HepG2 (cell line): ENCODE results near the gene GPATCH8. TPM values are rescaled to one million over a fixed set of nuclear protein-coding genes. Genes with fewer than 3 reads are reported as not detected.
A peak's percentile ranks its signal among the peaks of the same experiment; 100 is the strongest.

Source experiments
- ATAC-seq: fragments of 200-7000 bp; cut with Tn5 transposase; 3 replicates; pipeline ENCODE4 v1.9.1; 2020; ENCODE audit warnings: mild to moderate bottlenecking, moderate library complexity
- BruUV-seq: library from RNA; stranded (reverse); fragments of 400-500 nt; replicated peaks from 2 replicates; lab custom pipeline; 2021; lab: Mats Ljungman, UMichigan
- CTCF ChIA-PET: fragments of 300-600 bp; formaldehyde crosslinking; extraction: SDS; loops from one replicate; lab custom pipeline; 2021; ENCODE audit warnings: low total read pairs, inconsistent platforms, low intra/inter-chr PET ratio; lab: Yijun Ruan, JAX
- POLR2A ChIA-PET: fragments of 350-600 bp; sonication (Branson Sonifier 250); formaldehyde crosslinking; loops from one replicate; lab custom pipeline; 2020; ENCODE audit warnings: antibody characterized with exemption, inconsistent platforms; lab: Yijun Ruan, JAX
- DNase-seq: peaks from one replicate; pipeline ENCODE4 v3.0.0-alpha.2; 2015; ENCODE audit warnings: low spot score
- FAIRE-seq: peaks from 3 replicates; lab custom pipeline; 2011; peaks lifted over from hg19 to GRCh38; lab: Jason Lieb, UNC
- H2AFZ ChIP-seq: one replicate; pipeline ENCODE4 v1.6.1; 2011; ENCODE audit warnings: low read length, inconsistent platforms
- H3K27ac ChIP-seq: fragments of 300-600 bp; 3 replicates; pipeline ENCODE4 v1.8.0; 2011; ENCODE audit warnings: mixed run types, mild to moderate bottlenecking, mixed read lengths, low read length, inconsistent platforms; ENCODE audit not compliant: insufficient read depth; ENCODE audit errors: extremely low read length
- H3K27me3 ChIP-seq, 2 experiments: fragments of 200-600 bp in 1 of 2; 2 replicates in 1 of 2; 3 replicates in 1 of 2; pipeline versions ENCODE4 v1.6.0 to v1.8.0; 2011; ENCODE audit warnings: low read length in 2 of 2, mild to moderate bottlenecking in 2 of 2, moderate library complexity in 2 of 2, inconsistent platforms in 1 of 2; ENCODE audit not compliant: insufficient read depth in 2 of 2, control insufficient read depth in 1 of 2
- H3K36me3 ChIP-seq, 2 experiments: fragments of 200-600 bp in 1 of 2; replicated peaks in 1 of 2; 2 replicates in 1 of 2; 3 replicates in 1 of 2; pipeline versions ENCODE4 v1.5.1 to v1.8.0; 2011; ENCODE audit warnings: low read length in 2 of 2, inconsistent platforms in 1 of 2; ENCODE audit not compliant: insufficient read depth in 2 of 2, control insufficient read depth in 1 of 2
- H3K4me1 ChIP-seq: 2 replicates; pipeline ENCODE4 v1.5.1; 2012; ENCODE audit warnings: low read length, inconsistent platforms; ENCODE audit not compliant: insufficient read depth
- H3K4me2 ChIP-seq: 2 replicates; pipeline ENCODE4 v1.6.0; 2011; ENCODE audit warnings: low read depth, low read length, inconsistent platforms
- H3K4me3 ChIP-seq, 3 experiments: fragments of 200-600 bp in 1 of 3; sonication (generic), shearing (Covaris generic) in 1 of 3; replicated peaks in 1 of 3; 2 replicates each; pipeline ENCODE4 v1.5.1; 2011 to 2016; ENCODE audit warnings: low read length in 3 of 3, inconsistent platforms in 2 of 3, low read depth in 2 of 3, mild to moderate bottlenecking in 2 of 3, control low read depth in 1 of 3, mixed read lengths in 1 of 3; ENCODE audit not compliant: insufficient read depth in 1 of 3
- H3K79me2 ChIP-seq: one replicate; pipeline ENCODE4 v1.6.1; 2011; ENCODE audit warnings: low read length, inconsistent platforms; ENCODE audit not compliant: insufficient read depth
- H3K9ac ChIP-seq: 2 replicates; pipeline ENCODE4 v1.6.0; 2011; ENCODE audit warnings: mild to moderate bottlenecking, low read depth, low read length, inconsistent platforms; ENCODE audit not compliant: insufficient read depth
- H3K9me3 ChIP-seq: 2 replicates; pipeline ENCODE4 v1.5.1; 2012; ENCODE audit warnings: mild to moderate bottlenecking, low read length
- H4K20me1 ChIP-seq: 2 replicates; pipeline ENCODE4 v1.6.0; 2011; ENCODE audit warnings: inconsistent platforms, mild to moderate bottlenecking, low read length, moderate library complexity; ENCODE audit not compliant: insufficient read depth
- HOXA5 ChIP-seq: sonication (generic); formaldehyde crosslinking; IDR thresholded peaks from 2 replicates; pipeline ENCODE4 v1.4.0; 2020; ENCODE audit warnings: missing genetic modification reagents
- JARID2 ChIP-seq: sonication (generic); formaldehyde crosslinking; IDR thresholded peaks from 2 replicates; pipeline ENCODE4 v1.8.1; 2023; ENCODE audit warnings: missing genetic modification reagents, inconsistent platforms; ENCODE audit not compliant: insufficient replicate concordance
- MLLT10 ChIP-seq: sonication (generic); formaldehyde crosslinking; IDR thresholded peaks from 2 replicates; pipeline ENCODE4 v1.4.0; 2020; ENCODE audit warnings: missing genetic modification reagents
- NFE2L1 ChIP-seq: sonication (generic); formaldehyde crosslinking; IDR thresholded peaks from 2 replicates; pipeline ENCODE4 v1.4.0; 2020; ENCODE audit warnings: missing genetic modification reagents, mild to moderate bottlenecking, borderline replicate concordance
- NFKBIZ ChIP-seq: IDR thresholded peaks from 2 replicates; pipeline ENCODE4 v1.6.1; 2018; ENCODE audit warnings: missing genetic modification reagents, missing compliant biosample characterization
- NR2F6 ChIP-seq, 2 experiments: IDR thresholded peaks; 2 replicates each; pipeline ENCODE4 v1.6.1; 2016; ENCODE audit warnings: antibody characterized with exemption in 1 of 2, mild to moderate bottlenecking in 1 of 2
- RFXANK ChIP-seq: IDR thresholded peaks from 2 replicates; pipeline ENCODE4 v1.6.1; 2016
- SMARCC2 ChIP-seq: fragments of 450-650 bp; IDR thresholded peaks from 2 replicates; pipeline ENCODE4 v1.6.1; 2017; ENCODE audit warnings: antibody characterized with exemption, mild to moderate bottlenecking
- SRSF1 ChIP-seq: fragments of 200-400 bp; formaldehyde crosslinking; optimal IDR thresholded peaks from 2 replicates; pipeline ENCODE3; 2017; ENCODE audit warnings: mild to moderate bottlenecking, low read depth, low read length, moderate library complexity
- ZNF180 ChIP-seq: sonication (generic); formaldehyde crosslinking; IDR thresholded peaks from 2 replicates; pipeline ENCODE4 v1.4.0; 2020; ENCODE audit warnings: low read depth, missing genetic modification reagents, borderline replicate concordance
- ZNF766 ChIP-seq: sonication (generic); formaldehyde crosslinking; IDR thresholded peaks from 2 replicates; pipeline ENCODE4 v1.5.0; 2020; ENCODE audit warnings: missing genetic modification reagents, borderline replicate concordance
- ZNF792 ChIP-seq: IDR thresholded peaks from 2 replicates; pipeline ENCODE4 v1.6.1; 2016
- ZSCAN31 ChIP-seq: sonication (generic); formaldehyde crosslinking; IDR thresholded peaks from 2 replicates; pipeline ENCODE4 v1.5.0; 2020; ENCODE audit warnings: low read depth, mild to moderate bottlenecking, missing genetic modification reagents
- WGBS: methylation state at CpG from one replicate; pipeline ENCODE4 v1.1.6; 2017; ENCODE audit warnings: low lambda C conversion rate; 5-methylcytosine and 5-hydroxymethylcytosine counted together
- in situ Hi-C: cut with HindIII; loops from 2 replicates; pipeline ENCODE4 v1.10.0; 2017; ENCODE audit warnings: low pct_unique_long_range_greater_than_20kb; ENCODE audit not compliant: extremely low pct_ligation_motif_present
- intact Hi-C: fragments of 100-400 bp; cut with micrococcal nuclease; formaldehyde crosslinking; loops from one replicate; pipeline ENCODE4 v1.10.0; 2022; ENCODE audit not compliant: unreplicated experiment
- polyA plus RNA-seq, 8 experiments: library from polyadenylated mRNA; depleted of rRNA in 3 of 8; stranded (reverse) in 7 of 8; unstranded in 1 of 8; fragments of >200 nt; fragmentation: Illumina TruSeq in 4 of 8; extraction: Trizol in 4 of 8; gene quantifications; 2 replicates each; pipeline versions ENCODE4 v1.2.1 to v1.2.3, GENCODE V29; 2011 to 2016; ENCODE audit warnings: low read depth in 4 of 8, missing spikeins in 1 of 8, mixed read lengths in 1 of 8; ENCODE audit not compliant: insufficient read depth in 1 of 8
- total RNA-seq, 5 experiments: library from RNA; depleted of rRNA; stranded (reverse); fragments of >200 nt; fragmentation: Illumina TruSeq; extraction: Trizol; gene quantifications; 2 replicates each; pipeline ENCODE4 v1.2.3, GENCODE V29; 2016; ENCODE audit warnings: low read depth in 1 of 5
- TF ChIP-seq, protein P1 (sequence below): IDR thresholded peaks from 2 replicates; pipeline ENCODE4 v1.4.0; 2020; ENCODE audit warnings: mild to moderate bottlenecking, missing genetic modification reagents
- TF ChIP-seq, protein P2 (sequence below): sonication (generic); IDR thresholded peaks from 2 replicates; pipeline ENCODE4 v1.6.1; 2016; ENCODE audit warnings: low read depth, borderline replicate concordance
- TF ChIP-seq, protein P3 (sequence below): sonication (generic); formaldehyde crosslinking; IDR thresholded peaks from 2 replicates; pipeline ENCODE4 v1.4.0; 2020; ENCODE audit warnings: missing genetic modification reagents, mild to moderate bottlenecking, borderline replicate concordance

The GPATCH8 gene
- total and polyA plus RNA-seq, 2 of the 13 experiments (the other 11 are each of a cell fraction or from before 2014, with no cell fraction given): 20.7 to 21.5 TPM

DNA sequence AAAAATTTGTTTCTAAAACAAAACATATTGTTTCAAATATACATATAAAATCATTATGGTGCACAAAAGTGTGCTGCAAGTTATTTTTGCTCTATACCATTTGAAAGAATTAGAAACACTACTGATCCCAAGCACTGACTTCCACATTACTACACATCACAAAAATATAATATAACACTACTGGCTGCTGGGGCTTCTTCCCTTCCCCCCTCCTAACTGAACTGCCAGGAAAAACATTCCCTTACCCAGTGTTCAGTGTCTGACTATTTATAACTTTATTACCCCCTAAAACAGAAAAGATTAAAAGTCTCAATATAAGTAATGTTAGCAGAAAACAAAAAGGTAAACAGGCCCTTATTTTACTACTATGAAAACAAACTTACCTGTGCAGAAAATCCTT, 36.9 kb downstream of the GPATCH8 start (continued):
- TF ChIP-seq, protein P1, sequence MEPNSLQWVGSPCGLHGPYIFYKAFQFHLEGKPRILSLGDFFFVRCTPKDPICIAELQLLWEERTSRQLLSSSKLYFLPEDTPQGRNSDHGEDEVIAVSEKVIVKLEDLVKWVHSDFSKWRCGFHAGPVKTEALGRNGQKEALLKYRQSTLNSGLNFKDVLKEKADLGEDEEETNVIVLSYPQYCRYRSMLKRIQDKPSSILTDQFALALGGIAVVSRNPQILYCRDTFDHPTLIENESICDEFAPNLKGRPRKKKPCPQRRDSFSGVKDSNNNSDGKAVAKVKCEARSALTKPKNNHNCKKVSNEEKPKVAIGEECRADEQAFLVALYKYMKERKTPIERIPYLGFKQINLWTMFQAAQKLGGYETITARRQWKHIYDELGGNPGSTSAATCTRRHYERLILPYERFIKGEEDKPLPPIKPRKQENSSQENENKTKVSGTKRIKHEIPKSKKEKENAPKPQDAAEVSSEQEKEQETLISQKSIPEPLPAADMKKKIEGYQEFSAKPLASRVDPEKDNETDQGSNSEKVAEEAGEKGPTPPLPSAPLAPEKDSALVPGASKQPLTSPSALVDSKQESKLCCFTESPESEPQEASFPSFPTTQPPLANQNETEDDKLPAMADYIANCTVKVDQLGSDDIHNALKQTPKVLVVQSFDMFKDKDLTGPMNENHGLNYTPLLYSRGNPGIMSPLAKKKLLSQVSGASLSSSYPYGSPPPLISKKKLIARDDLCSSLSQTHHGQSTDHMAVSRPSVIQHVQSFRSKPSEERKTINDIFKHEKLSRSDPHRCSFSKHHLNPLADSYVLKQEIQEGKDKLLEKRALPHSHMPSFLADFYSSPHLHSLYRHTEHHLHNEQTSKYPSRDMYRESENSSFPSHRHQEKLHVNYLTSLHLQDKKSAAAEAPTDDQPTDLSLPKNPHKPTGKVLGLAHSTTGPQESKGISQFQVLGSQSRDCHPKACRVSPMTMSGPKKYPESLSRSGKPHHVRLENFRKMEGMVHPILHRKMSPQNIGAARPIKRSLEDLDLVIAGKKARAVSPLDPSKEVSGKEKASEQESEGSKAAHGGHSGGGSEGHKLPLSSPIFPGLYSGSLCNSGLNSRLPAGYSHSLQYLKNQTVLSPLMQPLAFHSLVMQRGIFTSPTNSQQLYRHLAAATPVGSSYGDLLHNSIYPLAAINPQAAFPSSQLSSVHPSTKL (CRISPR knock-in tag): no peak
- TF ChIP-seq RFXANK (no peak), NFKBIZ (no peak), JARID2 (CRISPR knock-in tag) (no peak), ZNF766 (CRISPR knock-in tag) (no peak), ZNF792 (CRISPR knock-in tag) (no peak), SMARCC2 (no peak), NFE2L1 (CRISPR knock-in tag) (no peak), HOXA5 (CRISPR knock-in tag) (no peak)
- TF ChIP-seq, protein P2, sequence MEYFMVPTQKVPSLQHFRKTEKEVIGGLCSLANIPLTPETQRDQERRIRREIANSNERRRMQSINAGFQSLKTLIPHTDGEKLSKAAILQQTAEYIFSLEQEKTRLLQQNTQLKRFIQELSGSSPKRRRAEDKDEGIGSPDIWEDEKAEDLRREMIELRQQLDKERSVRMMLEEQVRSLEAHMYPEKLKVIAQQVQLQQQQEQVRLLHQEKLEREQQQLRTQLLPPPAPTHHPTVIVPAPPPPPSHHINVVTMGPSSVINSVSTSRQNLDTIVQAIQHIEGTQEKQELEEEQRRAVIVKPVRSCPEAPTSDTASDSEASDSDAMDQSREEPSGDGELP: no peak

- CTCF ChIA-PET: no interaction called here
- H3K9me3 ChIP-seq: no peaks in the 10 kb centered on the region
- BruUV-seq: no TSS peak
- in situ Hi-C loops: no loop called here
- peaks cover 33% of the 10 kb centered on the region for H3K4me1 ChIP-seq
- DNase-seq: no peak
- POLR2A ChIA-PET: no interaction called here
- H4K20me1 ChIP-seq: peaks cover 4% of the 10 kb centered on the region; the same call in 1 of the 2 replicates
- intact Hi-C loops: loop anchor here (5.0 kb wide), 1 partner anchor 36 kb away; the partner anchor contains the start of gene GPATCH8
- H3K27ac ChIP-seq: no peak overlapping the region
- no peak overlapping the region for H3K4me2 ChIP-seq
- H3K9ac ChIP-seq: no peak overlapping the region
- H3K36me3 ChIP-seq: peaks cover 3 to 5% of the 10 kb centered on the region in 2 experiments; a peak in 4 of 5 replicates
- no peak for FAIRE-seq
- no peaks in the 10 kb centered on the region for H3K27me3 ChIP-seq
- 85% methylated on average over 3 of the region's 3 CpGs for WGBS
- no peak overlapping the region for H3K4me3 ChIP-seq
- H3K79me2 ChIP-seq: peaks cover 52% of the 10 kb centered on the region
- no peak overlapping the region for H2AFZ ChIP-seq
- peak; percentile 58; the same call in 2 of the 3 replicates for ATAC-seq
- TF ChIP-seq MLLT10 (no peak), SRSF1 (no peak), NR2F6 (IDR thresholded peaks at IDR 0.05) (no peak), NR2F6 (CRISPR knock-in tag; IDR thresholded peaks at IDR 0.05) (peak; percentile 55; the same call in 1 of the 2 replicates), ZSCAN31 (peak; percentile 41; the same call in 1 of the 2 replicates), ZNF180 (CRISPR knock-in tag) (no peak)
- TF ChIP-seq, protein P3, sequence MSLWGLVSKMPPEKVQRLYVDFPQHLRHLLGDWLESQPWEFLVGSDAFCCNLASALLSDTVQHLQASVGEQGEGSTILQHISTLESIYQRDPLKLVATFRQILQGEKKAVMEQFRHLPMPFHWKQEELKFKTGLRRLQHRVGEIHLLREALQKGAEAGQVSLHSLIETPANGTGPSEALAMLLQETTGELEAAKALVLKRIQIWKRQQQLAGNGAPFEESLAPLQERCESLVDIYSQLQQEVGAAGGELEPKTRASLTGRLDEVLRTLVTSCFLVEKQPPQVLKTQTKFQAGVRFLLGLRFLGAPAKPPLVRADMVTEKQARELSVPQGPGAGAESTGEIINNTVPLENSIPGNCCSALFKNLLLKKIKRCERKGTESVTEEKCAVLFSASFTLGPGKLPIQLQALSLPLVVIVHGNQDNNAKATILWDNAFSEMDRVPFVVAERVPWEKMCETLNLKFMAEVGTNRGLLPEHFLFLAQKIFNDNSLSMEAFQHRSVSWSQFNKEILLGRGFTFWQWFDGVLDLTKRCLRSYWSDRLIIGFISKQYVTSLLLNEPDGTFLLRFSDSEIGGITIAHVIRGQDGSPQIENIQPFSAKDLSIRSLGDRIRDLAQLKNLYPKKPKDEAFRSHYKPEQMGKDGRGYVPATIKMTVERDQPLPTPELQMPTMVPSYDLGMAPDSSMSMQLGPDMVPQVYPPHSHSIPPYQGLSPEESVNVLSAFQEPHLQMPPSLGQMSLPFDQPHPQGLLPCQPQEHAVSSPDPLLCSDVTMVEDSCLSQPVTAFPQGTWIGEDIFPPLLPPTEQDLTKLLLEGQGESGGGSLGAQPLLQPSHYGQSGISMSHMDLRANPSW: 0 out of 2 replicates have a peak, but pooled peaks have one; percentile 30
These were observed 37.3 kb downstream of the GPATCH8 start for GRCh38 chr17:44465897-44466296.
